OCI-LY3 (cell line): Measurements from ENCODE around the gene ZKSCAN8.

Source experiments
- H2AFZ ChIP-seq: fragments of 200-600, 300-600 bp; shearing (Covaris generic); 2 replicates; pipeline ENCODE4 v1.6.0; 2014; ENCODE audit warnings: antibody characterized with exemption, low read depth, low read length
- H3K27ac ChIP-seq: fragments of 200-600, 300-600 bp; sonication (generic); 2 replicates; pipeline ENCODE4 v1.5.1; 2014; ENCODE audit warnings: mild to moderate bottlenecking, low read length, moderate library complexity, mixed read lengths
- H3K27me3 ChIP-seq: fragments of 200-600, 300-600 bp; sonication (generic); 2 replicates; pipeline ENCODE4 v1.6.1; 2014; ENCODE audit warnings: low read depth, low read length, mixed read lengths
- H3K36me3 ChIP-seq: fragments of 200-600, 300-600 bp; sonication (generic); replicated peaks from 2 replicates; pipeline ENCODE3; 2014; ENCODE audit warnings: low read depth, low read length, mixed read lengths
- H3K4me1 ChIP-seq: fragments of 300-600, 200-600 bp; sonication (generic); 2 replicates; pipeline ENCODE4 v1.6.1; 2014; ENCODE audit warnings: low read length, mixed read lengths
- H3K4me2 ChIP-seq: fragments of 200-600, 300-600 bp; sonication (generic); 2 replicates; pipeline ENCODE4 v1.6.1; 2014; ENCODE audit warnings: low read length, mixed read lengths
- H3K4me3 ChIP-seq: fragments of 300-600, 200-600 bp; sonication (generic); 2 replicates; pipeline ENCODE4 v1.5.1; 2014; ENCODE audit warnings: antibody characterized with exemption, mild to moderate bottlenecking, low read length, moderate library complexity
- H3K79me2 ChIP-seq: fragments of 300-600, 200-600 bp; shearing (Covaris generic); 2 replicates; pipeline ENCODE4 v1.6.1; 2014; ENCODE audit warnings: mild to moderate bottlenecking, low read length, mixed read lengths
- H3K9ac ChIP-seq: fragments of 300-600, 200-600 bp; shearing (Covaris generic); 2 replicates; pipeline ENCODE4 v1.6.0; 2014; ENCODE audit warnings: mild to moderate bottlenecking, low read length, moderate library complexity
- H3K9me3 ChIP-seq: fragments of 200-600, 300-600 bp; shearing (Covaris generic); 2 replicates; pipeline ENCODE4 v1.6.1; 2014; ENCODE audit warnings: low read length, mixed read lengths; ENCODE audit not compliant: insufficient read depth
- H4K20me1 ChIP-seq: fragments of 200-600, 300-600 bp; sonication (generic); 2 replicates; pipeline ENCODE4 v1.6.1; 2016; ENCODE audit warnings: low read length, mixed read lengths; ENCODE audit not compliant: insufficient read depth
- EZH2phosphoT487 ChIP-seq: fragments of 200-600 bp; shearing (Covaris generic); IDR thresholded peaks from 2 replicates; pipeline ENCODE4 v1.6.1; 2018; ENCODE audit warnings: antibody characterized with exemption, mixed run types, low read depth
- TF ChIP-seq, protein P1 (sequence below): fragments of 200-600, 300-600 bp; sonication (generic); IDR thresholded peaks from 2 replicates; pipeline ENCODE4 v1.5.1; 2014; ENCODE audit warnings: antibody characterized with exemption, low read length, low read depth

The ZKSCAN8 gene

DNA sequence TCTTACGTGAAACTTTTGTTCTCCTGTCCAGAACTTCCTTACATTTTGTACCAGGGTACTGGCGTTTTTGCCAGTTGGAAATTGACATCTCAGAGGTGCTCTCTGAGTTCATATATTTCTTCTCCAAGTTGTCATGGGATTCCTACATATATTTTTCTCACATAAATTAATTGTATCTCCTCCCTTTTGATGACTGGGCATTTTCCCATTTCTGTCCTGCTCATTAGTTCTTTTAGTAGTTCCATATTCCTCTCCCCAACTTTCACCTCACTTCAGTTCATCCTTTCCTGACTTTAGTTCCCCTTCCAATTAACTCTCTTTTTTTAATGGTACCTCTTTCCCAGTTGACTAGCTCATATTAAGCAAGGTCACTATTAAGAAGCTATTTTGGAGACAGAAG is 10.8 kb downstream of the ZKSCAN8 start:
- Histone ChIP-seq H3K79me2 (no peaks in the 10 kb centered on the region), H2AFZ (no peak overlapping the region), H3K9me3 (no peaks in the 10 kb centered on the region), H3K36me3 (peaks cover 69% of the 10 kb centered on the region), H3K4me3 (no peak overlapping the region), H3K27ac (no peak overlapping the region), H3K9ac (no peak overlapping the region), H3K4me1 (no peaks in the 10 kb centered on the region), H3K4me2 (no peak overlapping the region), H3K27me3 (no peaks in the 10 kb centered on the region), H4K20me1 (no peaks in the 10 kb centered on the region)
- TF ChIP-seq EZH2phosphoT487: no peak
- TF ChIP-seq, protein P1, sequence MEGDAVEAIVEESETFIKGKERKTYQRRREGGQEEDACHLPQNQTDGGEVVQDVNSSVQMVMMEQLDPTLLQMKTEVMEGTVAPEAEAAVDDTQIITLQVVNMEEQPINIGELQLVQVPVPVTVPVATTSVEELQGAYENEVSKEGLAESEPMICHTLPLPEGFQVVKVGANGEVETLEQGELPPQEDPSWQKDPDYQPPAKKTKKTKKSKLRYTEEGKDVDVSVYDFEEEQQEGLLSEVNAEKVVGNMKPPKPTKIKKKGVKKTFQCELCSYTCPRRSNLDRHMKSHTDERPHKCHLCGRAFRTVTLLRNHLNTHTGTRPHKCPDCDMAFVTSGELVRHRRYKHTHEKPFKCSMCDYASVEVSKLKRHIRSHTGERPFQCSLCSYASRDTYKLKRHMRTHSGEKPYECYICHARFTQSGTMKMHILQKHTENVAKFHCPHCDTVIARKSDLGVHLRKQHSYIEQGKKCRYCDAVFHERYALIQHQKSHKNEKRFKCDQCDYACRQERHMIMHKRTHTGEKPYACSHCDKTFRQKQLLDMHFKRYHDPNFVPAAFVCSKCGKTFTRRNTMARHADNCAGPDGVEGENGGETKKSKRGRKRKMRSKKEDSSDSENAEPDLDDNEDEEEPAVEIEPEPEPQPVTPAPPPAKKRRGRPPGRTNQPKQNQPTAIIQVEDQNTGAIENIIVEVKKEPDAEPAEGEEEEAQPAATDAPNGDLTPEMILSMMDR: no peak

DNA sequence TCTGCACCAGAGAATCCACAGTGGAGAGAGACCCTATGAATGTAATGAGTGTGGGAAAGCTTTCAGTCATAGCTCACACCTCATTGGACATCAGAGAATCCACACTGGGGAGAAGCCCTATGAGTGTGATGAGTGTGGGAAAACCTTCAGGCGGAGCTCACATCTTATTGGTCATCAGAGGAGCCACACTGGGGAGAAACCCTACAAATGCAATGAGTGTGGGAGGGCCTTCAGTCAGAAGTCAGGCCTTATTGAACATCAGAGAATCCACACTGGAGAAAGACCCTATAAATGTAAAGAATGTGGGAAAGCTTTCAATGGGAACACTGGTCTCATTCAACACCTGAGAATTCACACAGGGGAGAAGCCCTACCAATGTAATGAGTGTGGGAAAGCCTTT is 11.9 kb downstream of the ZKSCAN8 start:
- Histone ChIP-seq H3K9ac (no peak overlapping the region), H3K27me3 (no peaks in the 10 kb centered on the region), H3K4me2 (no peak overlapping the region), H4K20me1 (no peaks in the 10 kb centered on the region), H3K36me3 (peaks cover 67% of the 10 kb centered on the region), H3K9me3 (no peaks in the 10 kb centered on the region), H2AFZ (no peak overlapping the region), H3K27ac (no peak overlapping the region), H3K79me2 (no peaks in the 10 kb centered on the region), H3K4me1 (no peaks in the 10 kb centered on the region), H3K4me3 (no peak overlapping the region)
- TF ChIP-seq, protein P1: no peak
- TF ChIP-seq EZH2phosphoT487: no peak

DNA sequence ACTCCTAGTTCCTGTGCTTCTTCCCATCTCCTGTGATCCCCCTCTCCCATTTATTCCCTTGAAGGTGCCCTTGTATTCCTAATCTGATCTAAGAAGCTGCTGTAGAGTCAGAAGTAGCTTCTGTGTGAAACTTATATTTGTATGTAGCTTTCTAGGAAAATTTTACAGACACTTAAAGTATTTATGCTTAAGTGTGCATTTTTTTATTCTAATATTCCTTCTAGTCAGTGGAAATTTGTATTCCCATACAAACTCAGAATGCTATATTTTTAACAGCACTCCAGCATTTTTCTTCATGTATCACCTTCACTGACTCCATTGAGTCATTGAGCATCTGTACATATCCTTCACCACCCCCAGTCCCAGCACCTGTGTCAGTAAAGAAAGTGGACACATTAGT is 12.7 kb downstream of the ZKSCAN8 start:
- Histone ChIP-seq H3K27me3 (no peaks in the 10 kb centered on the region), H3K36me3 (peaks cover 62% of the 10 kb centered on the region), H3K4me3 (no peak overlapping the region), H3K79me2 (no peaks in the 10 kb centered on the region), H2AFZ (no peak overlapping the region), H4K20me1 (no peaks in the 10 kb centered on the region), H3K27ac (no peak overlapping the region), H3K4me2 (no peak overlapping the region), H3K4me1 (no peaks in the 10 kb centered on the region), H3K9me3 (no peaks in the 10 kb centered on the region), H3K9ac (no peak overlapping the region)
- no peak for TF ChIP-seq EZH2phosphoT487
- TF ChIP-seq, protein P1: no peak

DNA sequence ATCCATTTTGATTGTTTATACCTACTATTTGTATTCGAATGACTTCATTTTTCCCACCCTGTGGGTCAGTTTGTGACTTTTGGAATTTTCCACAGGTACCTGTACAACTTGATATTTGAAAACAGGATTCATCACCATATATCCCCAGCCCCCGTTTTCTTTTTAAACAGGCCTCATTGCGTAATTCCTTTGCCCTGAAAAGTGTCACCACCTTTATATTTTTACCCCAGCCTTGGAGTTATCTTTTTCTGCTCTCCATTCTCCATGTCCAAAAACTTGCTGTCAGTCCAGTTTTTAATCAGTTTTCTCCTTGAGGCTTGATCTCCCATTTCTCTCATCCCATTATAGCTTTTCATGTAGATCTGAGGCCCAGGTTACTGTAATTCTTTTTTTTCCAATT is 16.6 kb downstream of the ZKSCAN8 start:
- Histone ChIP-seq H4K20me1 (no peaks in the 10 kb centered on the region), H3K36me3 (peaks cover 36% of the 10 kb centered on the region), H3K4me1 (no peaks in the 10 kb centered on the region), H3K9me3 (no peaks in the 10 kb centered on the region), H3K27me3 (no peaks in the 10 kb centered on the region), H2AFZ (no peak overlapping the region), H3K79me2 (no peaks in the 10 kb centered on the region), H3K4me2 (no peak overlapping the region), H3K4me3 (no peak overlapping the region), H3K27ac (no peak overlapping the region), H3K9ac (no peak overlapping the region)
- no peak for TF ChIP-seq EZH2phosphoT487
- TF ChIP-seq, protein P1: no peak
